ENCODE results near the gene USP50.
A peak's percentile ranks its signal among the peaks of the same experiment; 100 is the strongest.
"Not testable (repeated sequence)": the region's sequence is repeated elsewhere in the genome, so short reads cannot be mapped to it uniquely, and the experiment has no call there.

USP50 gene

DNA sequence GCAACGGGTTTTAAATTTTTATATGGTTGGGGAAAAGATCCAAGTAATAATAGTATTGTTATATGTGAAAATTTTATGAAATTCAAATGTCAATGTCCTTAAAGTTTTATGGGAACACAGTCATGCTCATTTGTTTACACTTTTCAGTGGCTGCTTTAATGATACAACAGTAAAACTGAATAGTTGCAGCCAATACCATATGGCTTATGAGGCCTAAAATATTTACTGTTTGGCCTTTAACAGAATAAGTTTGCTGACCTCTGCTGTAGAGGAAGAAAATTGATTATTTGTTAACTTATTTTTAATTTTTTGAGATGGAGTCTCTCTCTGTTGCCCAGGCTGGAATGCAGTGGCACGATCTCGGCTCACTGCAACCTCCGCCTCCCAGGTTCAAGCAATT lies 44.7 kb downstream of the USP50 start:
- DNase-seq: no peak

- DNase-seq: no peak
Observed at GRCh38 chr15:50500352-50500751, 46.1 kb downstream of the USP50 start.

GRCh38 chr15:50496692-50497091 lies 49.8 kb downstream of the USP50 start:
- DNase-seq: no peak

GRCh38 chr15:50494547-50494946 lies 51.9 kb downstream of the USP50 start:
- not testable (repeated sequence) for DNase-seq

- no peak for DNase-seq
Observed at GRCh38 chr15:50493625-50494024, 52.8 kb downstream of the USP50 start.

- peak in 1 of 2 donors; percentile 1 for DNase-seq
Observed at GRCh38 chr15:50487287-50487686, 59.2 kb downstream of the USP50 start.

DNA sequence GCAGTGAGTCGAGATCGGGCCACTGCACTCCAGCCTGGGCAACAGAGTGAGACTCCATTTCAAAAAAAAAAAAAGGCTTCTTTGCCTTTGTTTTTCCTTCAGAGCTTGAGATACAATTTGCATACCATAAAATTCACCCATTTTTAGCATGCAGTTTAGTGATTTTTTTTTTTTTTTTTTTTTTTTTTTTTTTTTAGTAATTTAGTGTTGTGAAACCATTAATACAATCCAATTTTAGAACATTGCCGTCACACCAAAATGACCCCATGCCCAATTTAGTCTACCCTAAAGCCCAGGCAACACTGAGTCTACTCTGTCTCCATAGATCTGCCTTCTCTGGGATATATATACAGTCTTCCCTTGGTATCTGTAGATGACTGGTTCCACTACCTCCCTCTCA lies 61.1 kb downstream of the USP50 start:
- no peak for DNase-seq

DNA sequence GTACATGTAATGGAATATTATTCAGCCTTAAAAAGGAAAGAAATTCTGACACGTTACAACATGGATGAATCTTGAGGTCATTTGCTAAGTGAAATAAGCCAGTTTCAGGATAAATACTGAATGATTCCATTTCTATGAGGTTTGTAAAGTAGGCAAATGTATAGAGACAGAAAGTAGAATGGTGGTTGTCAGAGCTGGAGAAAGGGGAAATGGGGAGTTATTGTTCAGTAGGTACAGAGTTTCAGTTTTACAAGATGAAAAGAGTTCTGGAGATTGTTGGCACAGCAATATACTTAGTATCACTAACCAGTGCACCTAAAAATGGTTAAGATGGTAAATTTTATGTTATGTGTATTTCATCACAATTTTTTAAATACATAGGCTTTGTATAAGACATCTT lies 61.7 kb downstream of the USP50 start:
- no peak for DNase-seq

DNA sequence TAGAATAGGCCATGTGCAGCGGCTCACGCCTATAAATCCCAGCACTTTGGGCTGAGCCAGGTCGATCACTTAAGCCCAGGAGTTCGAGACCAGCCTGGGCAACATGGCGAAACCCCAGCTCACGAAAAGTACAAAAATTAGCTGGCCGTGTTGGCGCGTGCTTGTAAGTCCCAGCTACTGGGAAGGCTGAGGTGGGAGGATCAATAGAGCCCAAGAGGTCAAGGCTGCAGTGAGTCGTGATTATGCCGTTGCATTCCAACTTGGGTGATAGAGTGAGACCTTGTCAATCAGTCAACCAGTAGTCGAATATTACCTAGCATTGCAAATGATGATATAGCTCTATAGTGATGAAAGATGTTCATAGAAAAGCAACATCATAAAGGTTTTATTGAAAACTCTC lies 70.3 kb downstream of the USP50 start:
- no peak for DNase-seq

DNA sequence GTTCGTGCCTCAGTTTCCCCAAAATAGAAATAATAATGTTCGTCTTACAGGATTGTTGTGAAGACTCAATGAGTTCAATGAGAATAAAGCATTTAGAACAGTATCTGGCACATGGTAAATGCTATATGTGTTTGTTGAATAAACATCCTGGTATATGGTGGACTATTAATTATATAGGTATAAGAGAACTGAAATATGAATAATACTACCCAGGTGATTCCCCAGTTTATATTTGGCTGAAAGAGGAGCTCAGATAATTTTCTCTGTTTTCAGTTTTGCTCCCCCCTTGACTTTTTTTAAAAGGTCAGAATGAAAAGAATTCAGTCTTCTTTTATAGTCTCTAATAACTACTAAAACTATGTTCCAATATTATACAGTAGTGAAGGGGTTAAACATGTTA lies 75.4 kb downstream of the USP50 start:
- DNase-seq: no peak

DNA sequence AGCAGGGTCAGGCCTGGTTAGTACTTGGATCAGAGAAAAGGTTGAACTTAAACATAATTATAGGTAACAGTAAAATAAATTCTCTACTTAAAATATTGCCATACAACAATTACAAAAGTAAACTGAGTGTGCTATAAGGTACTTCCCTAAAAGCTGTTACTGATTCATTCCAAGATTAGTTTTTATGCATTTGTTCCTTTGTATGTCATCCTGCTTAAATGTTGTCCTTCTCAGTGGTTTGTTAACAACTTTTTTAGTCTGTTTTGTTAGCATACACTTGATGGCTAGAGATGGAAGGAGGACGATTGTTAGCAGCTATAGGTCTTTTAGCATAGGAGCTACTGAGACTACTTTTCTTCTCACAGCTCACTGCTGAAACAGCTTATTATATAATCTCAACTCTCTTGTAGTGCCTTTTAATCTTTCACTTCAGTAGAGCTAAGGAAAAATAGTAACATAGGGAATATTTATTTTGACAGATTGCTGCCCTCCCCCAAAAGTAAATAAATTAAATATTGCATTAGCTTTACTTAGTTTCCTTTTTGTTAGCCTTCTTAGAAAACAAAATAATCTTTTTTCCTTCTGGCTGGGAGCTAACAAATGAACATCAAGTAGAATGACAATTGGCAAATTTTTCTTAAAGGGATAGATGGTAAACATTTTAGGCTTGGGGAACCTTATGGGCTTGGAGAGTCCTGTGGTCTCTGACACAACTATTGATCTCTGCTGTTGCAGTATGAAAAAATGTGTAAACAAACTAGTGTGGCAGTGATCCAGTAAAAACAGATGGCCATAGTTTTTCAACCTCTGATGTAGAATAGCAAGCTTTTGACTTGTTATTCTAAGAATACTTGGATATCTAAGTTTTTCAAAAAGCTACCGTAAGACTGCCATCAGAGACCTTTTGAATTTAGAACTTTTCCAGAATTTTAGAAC lies 82.8 kb downstream of the USP50 start:
- no peak for DNase-seq

DNA sequence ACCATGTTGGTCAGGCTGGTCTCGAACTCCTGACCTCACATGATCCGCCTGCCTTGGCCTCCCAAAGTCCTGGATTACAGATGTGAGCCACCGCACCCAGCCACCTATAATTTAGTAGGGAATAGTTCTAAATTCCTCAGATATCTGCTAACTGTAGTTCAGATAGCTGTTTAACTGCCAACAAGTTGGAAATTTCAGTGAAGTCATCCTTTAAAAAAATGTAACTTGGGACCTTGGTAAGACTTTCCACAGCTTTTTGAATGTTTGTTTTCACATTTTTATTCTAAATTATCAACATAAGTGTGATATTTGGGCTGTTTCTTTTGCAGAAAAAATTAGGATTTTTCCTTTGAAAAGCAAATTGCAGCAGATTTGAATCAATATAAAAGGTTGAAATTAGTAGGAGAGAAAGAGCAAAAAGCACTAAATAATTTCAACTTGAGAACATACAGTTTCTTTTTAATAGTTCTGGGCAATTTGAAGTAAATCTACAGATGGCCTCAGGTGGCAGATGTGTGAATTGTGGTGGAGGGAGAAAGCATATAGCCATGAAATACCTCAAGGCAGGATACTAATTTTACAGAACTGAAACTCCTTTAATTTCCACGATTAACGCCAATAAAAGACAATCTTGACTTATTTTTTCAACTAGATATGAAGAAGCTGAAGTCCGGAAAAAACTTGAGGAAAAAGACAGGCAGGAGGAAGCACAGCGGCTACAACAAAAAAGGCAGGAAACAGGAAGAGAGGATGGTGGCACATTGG lies 87.9 kb downstream of the USP50 start:
- DNase-seq: no peak

DNA sequence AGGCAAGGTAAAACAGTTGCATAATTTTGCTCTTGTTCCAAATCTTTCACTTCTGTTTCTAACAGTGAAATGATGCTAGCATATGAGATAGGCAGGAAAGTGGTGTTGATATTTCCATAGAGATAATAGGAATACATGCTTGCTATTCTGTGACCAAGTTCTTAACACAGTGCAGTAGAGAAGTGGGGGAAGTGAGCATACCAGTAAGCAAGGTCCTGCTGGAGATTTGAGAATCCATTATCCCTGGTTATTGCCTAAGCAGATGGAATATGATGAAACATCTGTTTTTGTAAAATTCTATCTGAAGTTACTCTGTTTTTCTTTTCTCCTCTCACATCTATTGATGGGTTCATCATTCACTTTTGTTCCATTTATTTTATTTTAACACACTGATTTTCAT lies 93.5 kb downstream of the USP50 start:
- no peak for DNase-seq

Measured in stimulated activated CD4-positive, alpha-beta T cell treated with anti-CD3 and anti-CD28 coated beads, Interleukin-2, amount 100 ng/mL, for 48 hours (primary cell).